ENCODE results near the gene DAB1.

- TF ChIP-seq CBX5 (IDR thresholded peaks at IDR 0.05; ENCODE audit: low read depth, low read length): no peak
- TF ChIP-seq POLR2A (IDR thresholded peaks at IDR 0.05; ENCODE audit: control extremely low read depth in 1 of 2, low read depth in 2 of 2, low read length in 2 of 2): no peak
- no peak for TF ChIP-seq GABPA (IDR thresholded peaks at IDR 0.05; ENCODE audit: borderline replicate concordance, insufficient read depth, low read length)
- TF ChIP-seq FOSL1 (IDR thresholded peaks at IDR 0.05; ENCODE audit: insufficient read depth, low read depth, low read length): no peak
- no peak for TF ChIP-seq NRF1 (IDR thresholded peaks at IDR 0.05; ENCODE audit: low read depth, low read length)
- TF ChIP-seq TAF1 (IDR thresholded peaks at IDR 0.05; ENCODE audit: low read depth, low read length): no peak
- TF ChIP-seq SAP30 (IDR thresholded peaks at IDR 0.05; ENCODE audit: insufficient read depth, insufficient replicate concordance, low read length): no peak
- TF ChIP-seq KDM1A (IDR thresholded peaks at IDR 0.05; ENCODE audit: borderline replicate concordance, low read length): no peak
- TF ChIP-seq, protein P1, sequence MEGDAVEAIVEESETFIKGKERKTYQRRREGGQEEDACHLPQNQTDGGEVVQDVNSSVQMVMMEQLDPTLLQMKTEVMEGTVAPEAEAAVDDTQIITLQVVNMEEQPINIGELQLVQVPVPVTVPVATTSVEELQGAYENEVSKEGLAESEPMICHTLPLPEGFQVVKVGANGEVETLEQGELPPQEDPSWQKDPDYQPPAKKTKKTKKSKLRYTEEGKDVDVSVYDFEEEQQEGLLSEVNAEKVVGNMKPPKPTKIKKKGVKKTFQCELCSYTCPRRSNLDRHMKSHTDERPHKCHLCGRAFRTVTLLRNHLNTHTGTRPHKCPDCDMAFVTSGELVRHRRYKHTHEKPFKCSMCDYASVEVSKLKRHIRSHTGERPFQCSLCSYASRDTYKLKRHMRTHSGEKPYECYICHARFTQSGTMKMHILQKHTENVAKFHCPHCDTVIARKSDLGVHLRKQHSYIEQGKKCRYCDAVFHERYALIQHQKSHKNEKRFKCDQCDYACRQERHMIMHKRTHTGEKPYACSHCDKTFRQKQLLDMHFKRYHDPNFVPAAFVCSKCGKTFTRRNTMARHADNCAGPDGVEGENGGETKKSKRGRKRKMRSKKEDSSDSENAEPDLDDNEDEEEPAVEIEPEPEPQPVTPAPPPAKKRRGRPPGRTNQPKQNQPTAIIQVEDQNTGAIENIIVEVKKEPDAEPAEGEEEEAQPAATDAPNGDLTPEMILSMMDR (IDR thresholded peaks at IDR 0.05; ENCODE audit: control extremely low read depth in 1 of 3, insufficient read depth in 1 of 3, low read depth in 1 of 3, low read length in 3 of 3): no peak
These were observed 194.8 kb downstream of the DAB1 start for GRCh38 chr1:57229076-57229475.

Data from H1 (cell line).